Astrocyte (in vitro differentiated cells and primary cell): ENCODE results near the gene ACTN4.

Experiments
- CTCF ChIP-seq: IDR thresholded peaks from 2 replicates; pipeline ENCODE4 v1.5.1; 2011; ENCODE audit warnings: low read depth, mild to moderate bottlenecking, inconsistent platforms, low read length, moderate library complexity; ENCODE audit not compliant: insufficient read depth
- EZH2 ChIP-seq: IDR thresholded peaks from 2 replicates; pipeline ENCODE4 v1.6.1; 2012; ENCODE audit warnings: mild to moderate bottlenecking, low read length, inconsistent platforms; ENCODE audit not compliant: insufficient read depth

GRCh38 chr19:38629568-38629967 is 17.9 kb upstream of the ACTN4 start:
- no peak for TF ChIP-seq CTCF
- TF ChIP-seq EZH2: no peak
